ENCODE data around the gene NTMT1. TPM values are rescaled to one million over a fixed set of nuclear protein-coding genes. Genes with fewer than 3 reads are reported as not detected.

NTMT1 gene
- total and polyA plus RNA-seq, 4 experiments from 2014 or later: 45.0 to 55.1 (median 46.9) TPM

DNA sequence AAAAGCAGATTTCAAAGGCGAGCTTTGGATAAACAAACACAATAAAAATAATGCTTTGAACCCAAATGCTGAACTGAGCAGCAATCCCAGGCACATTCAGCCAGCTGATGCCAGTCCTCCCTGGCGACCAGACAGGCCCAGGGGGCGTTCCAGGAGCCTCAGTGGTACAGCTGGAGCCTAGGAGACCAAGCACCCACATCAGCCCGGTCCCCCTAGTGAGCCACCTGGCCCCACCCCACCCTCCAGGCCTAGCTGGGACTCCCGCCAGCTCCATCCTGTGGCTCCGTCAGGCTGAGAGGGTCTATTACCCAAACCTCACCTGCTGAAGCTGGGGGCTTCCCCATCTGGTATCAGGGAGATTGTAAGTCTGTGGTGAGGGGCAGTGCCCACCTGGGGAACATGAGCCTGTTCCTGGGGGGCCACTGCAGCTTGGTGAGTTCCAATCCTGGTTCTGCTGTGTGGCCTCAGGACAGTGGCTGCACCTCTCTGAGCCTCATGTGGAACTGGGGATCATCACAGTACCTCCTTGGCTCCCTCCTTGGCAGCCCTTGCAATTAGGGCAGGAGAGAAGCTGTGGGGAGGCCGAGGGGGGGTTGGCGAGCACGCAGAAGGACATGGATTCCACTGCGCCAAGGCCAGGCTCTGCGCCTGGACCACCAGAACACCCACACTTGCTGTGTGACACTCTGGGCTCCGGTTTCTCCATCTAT is 21.8 kb upstream of the NTMT1 start:
- Mint-ChIP-seq H3K9me3 (no peaks in the 10 kb centered on the region), H3K27me3 (no peaks in the 10 kb centered on the region), H3K27ac (peak overlapping the region in 5 of 7 donors; percentile 45 to 87 (median 62)), H3K4me1 (peaks cover 12 to 48% (median 33%) of the 10 kb centered on the region in 4 donors), H3K36me3 (no peaks in the 10 kb centered on the region), H3K4me3 (peak overlapping the region in 4 of 8 donors; percentile 43 to 63 (median 47))
- H3K9me3 ChIP-seq (ENCODE audit: control insufficient read depth in 1 of 2, low read length in 2 of 2): no peaks in the 10 kb centered on the region
- CTCF ChIA-PET (ENCODE audit: partially characterized antibody): interaction anchor here (1.4 to 2.5 kb wide), 4 partner anchors 430 to 472 kb away, joined by 3 to 19 read pairs (median 6); no protein-coding TSS in a partner anchor
- intact Hi-C loops (cut with micrococcal nuclease): no loop called here
- no peaks in the 10 kb centered on the region for H3K27me3 ChIP-seq (ENCODE audit: insufficient read depth, low read length)
- H3K4me1 ChIP-seq (ENCODE audit: insufficient read depth, low read length): peaks cover 28% of the 10 kb centered on the region
- no peak for DNase-seq
- no peak overlapping the region for H3K4me3 ChIP-seq (ENCODE audit: low read length in 2 of 2)
- no peak overlapping the region for H3K27ac ChIP-seq (ENCODE audit: low read depth, low read length)
- POLR2A ChIA-PET (ENCODE audit: partially characterized antibody): interaction anchor here (1.0 to 1.5 kb wide), 5 partner anchors 8 to 465 kb away, joined by 3 to 4 read pairs (median 4); partner anchors contain the start of gene IER5L
- H3K36me3 ChIP-seq (ENCODE audit: insufficient read depth, low read length): no peaks in the 10 kb centered on the region

DNA sequence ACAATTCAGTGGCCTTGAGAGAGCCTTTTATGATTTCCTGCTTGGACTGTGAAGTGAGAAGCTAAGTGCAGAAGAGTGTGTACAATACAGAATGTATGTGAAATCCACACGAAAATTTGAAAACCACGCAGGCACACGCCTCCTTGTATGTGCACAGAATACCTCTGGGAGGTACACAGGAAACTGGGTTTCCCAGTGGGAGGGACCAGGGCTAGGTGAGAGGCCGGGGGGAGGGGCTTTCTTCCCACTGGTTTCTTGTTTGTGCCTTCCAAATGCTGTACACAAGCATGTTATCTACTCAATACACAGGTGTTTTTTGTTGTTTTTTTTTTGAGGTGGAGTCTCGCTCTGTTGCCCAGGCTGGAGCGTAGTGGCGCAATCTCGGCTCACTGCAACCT is 21.2 kb upstream of the NTMT1 start:
- Histone ChIP-seq H3K27me3 (ENCODE audit: insufficient read depth, low read length) (no peaks in the 10 kb centered on the region), H3K27ac (ENCODE audit: low read depth, low read length) (no peak overlapping the region), H3K4me3 (ENCODE audit: low read length in 2 of 2) (no peak overlapping the region), H3K4me1 (ENCODE audit: insufficient read depth, low read length) (peaks cover 31% of the 10 kb centered on the region), H3K36me3 (ENCODE audit: insufficient read depth, low read length) (no peaks in the 10 kb centered on the region), H3K9me3 (ENCODE audit: control insufficient read depth in 1 of 2, low read length in 2 of 2) (no peaks in the 10 kb centered on the region)
- ChIA-PET CTCF (ENCODE audit: partially characterized antibody) (interaction anchor here (1.4 to 2.5 kb wide), 5 partner anchors 33 to 473 kb away, joined by 3 to 19 read pairs (median 4); no protein-coding TSS in a partner anchor), POLR2A (ENCODE audit: partially characterized antibody) (interaction anchor here (1.0 to 1.5 kb wide), 6 partner anchors 8 to 466 kb away, joined by 3 to 4 read pairs (median 4); partner anchors contain the start of gene IER5L)
- Mint-ChIP-seq H3K27me3 (no peaks in the 10 kb centered on the region), H3K4me1 (peaks cover 15 to 52% (median 35%) of the 10 kb centered on the region in 4 donors), H3K27ac (peak overlapping the region; percentile 45 to 87 (median 67)), H3K9me3 (no peaks in the 10 kb centered on the region), H3K4me3 (peak overlapping the region in 6 of 8 donors; percentile 39 to 63 (median 47)), H3K36me3 (no peaks in the 10 kb centered on the region)
- intact Hi-C loops (cut with micrococcal nuclease): no loop called here
- DNase-seq: no peak

DNA sequence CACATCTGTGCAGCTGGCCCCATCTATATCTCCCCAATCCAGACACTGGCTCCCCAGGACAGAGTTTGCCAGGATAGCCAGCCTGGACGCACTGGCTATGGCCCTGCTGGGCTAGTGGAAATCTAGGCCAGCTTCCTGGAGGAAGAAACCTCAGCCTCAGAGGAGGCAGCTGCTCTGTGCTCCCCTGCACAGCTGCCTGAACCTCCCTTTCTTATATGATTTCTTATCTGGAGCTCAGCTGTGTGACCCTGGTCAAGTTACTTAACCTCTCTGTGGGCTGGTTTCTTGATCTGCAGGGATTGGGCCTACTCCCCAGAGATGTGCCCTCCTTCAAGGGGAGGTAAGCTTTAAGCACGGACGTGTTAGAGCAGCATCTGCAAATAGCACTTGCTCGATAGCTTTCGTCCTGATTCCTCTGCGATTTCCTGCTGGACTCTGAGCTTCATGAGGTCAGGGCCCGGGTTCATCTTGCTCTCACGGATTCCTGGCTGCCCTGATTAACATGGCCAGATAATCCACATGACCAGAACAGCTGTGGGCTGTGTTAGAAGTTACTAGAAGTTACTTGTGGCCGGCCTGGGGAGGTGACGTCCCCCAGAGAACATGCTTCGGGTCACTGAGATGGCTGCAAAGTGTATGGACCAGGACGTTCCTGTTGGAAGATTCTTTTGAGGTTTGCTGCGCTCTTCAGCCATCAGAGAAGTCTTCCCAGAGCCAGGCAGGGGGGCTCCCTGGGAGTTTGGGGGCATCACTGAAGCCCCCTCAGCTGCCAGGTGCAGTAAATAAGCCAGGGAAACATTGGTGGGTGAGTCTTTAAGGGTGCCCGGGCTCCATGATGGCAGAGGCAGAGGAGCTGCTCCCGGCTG is 19.6 kb upstream of the NTMT1 start:
- intact Hi-C loops (cut with micrococcal nuclease): no loop called here
- H3K4me1 Mint-ChIP-seq: peaks cover 19 to 61% (median 43%) of the 10 kb centered on the region in 4 donors
- H3K9me3 Mint-ChIP-seq: no peaks in the 10 kb centered on the region
- H3K27me3 ChIP-seq (ENCODE audit: insufficient read depth, low read length): no peaks in the 10 kb centered on the region
- H3K36me3 Mint-ChIP-seq: no peaks in the 10 kb centered on the region
- no peaks in the 10 kb centered on the region for H3K36me3 ChIP-seq (ENCODE audit: insufficient read depth, low read length)
- H3K27me3 Mint-ChIP-seq: no peaks in the 10 kb centered on the region
- no peaks in the 10 kb centered on the region for H3K9me3 ChIP-seq (ENCODE audit: control insufficient read depth in 1 of 2, low read length in 2 of 2)
- no peak for DNase-seq
- H3K27ac Mint-ChIP-seq: peak overlapping the region in 6 of 7 donors; percentile 8 to 86 (median 47)
- peak overlapping the region in 1 of 8 donors; percentile 53 for H3K4me3 Mint-ChIP-seq
- peaks cover 41% of the 10 kb centered on the region for H3K4me1 ChIP-seq (ENCODE audit: insufficient read depth, low read length)
- H3K4me3 ChIP-seq (ENCODE audit: low read length in 2 of 2): no peak overlapping the region
- CTCF ChIA-PET (ENCODE audit: partially characterized antibody): interaction anchor here (0.8 to 2.5 kb wide), 10 partner anchors 10 to 475 kb away, joined by 3 to 19 read pairs (median 4); no protein-coding TSS in a partner anchor
- POLR2A ChIA-PET (ENCODE audit: partially characterized antibody): interaction anchor here (1.2 to 3.5 kb wide), 6 partner anchors 194 to 468 kb away, joined by 3 to 25 read pairs (median 4); partner anchors contain the start of gene IER5L
- H3K27ac ChIP-seq (ENCODE audit: low read depth, low read length): no peak overlapping the region

DNA sequence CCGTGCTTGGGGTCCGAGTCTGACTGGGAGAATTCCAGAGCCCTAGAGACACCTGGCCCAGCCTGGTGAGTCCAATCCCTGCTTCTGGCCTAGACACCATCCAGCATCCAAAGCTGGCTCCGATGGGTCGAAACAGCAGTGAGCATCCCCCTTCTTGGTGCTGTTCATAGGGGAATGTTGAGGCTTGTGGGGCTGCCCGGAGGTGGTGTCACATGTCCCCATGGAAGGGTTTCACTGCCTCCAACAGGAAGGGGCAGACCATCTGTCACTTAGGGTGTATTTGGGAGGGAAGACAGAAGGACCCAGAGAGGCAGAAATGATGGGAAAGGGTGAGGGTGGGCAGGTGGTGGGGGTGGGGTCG is 19.0 kb upstream of the NTMT1 start:
- Histone ChIP-seq H3K36me3 (ENCODE audit: insufficient read depth, low read length) (no peaks in the 10 kb centered on the region), H3K27me3 (ENCODE audit: insufficient read depth, low read length) (no peaks in the 10 kb centered on the region), H3K27ac (ENCODE audit: low read depth, low read length) (no peak overlapping the region), H3K9me3 (ENCODE audit: control insufficient read depth in 1 of 2, low read length in 2 of 2) (no peaks in the 10 kb centered on the region), H3K4me3 (ENCODE audit: low read length in 2 of 2) (no peak overlapping the region), H3K4me1 (ENCODE audit: insufficient read depth, low read length) (peaks cover 42% of the 10 kb centered on the region)
- Mint-ChIP-seq H3K36me3 (no peaks in the 10 kb centered on the region), H3K4me1 (peaks cover 20 to 61% (median 43%) of the 10 kb centered on the region in 4 donors), H3K27me3 (no peaks in the 10 kb centered on the region), H3K4me3 (peak overlapping the region in 1 of 8 donors; percentile 53), H3K27ac (peak overlapping the region in 6 of 7 donors; percentile 69 to 90 (median 83)), H3K9me3 (no peaks in the 10 kb centered on the region)
- intact Hi-C loops (cut with micrococcal nuclease): no loop called here
- ChIA-PET CTCF (ENCODE audit: partially characterized antibody) (interaction anchor here (0.8 to 2.5 kb wide), 6 partner anchors 15 to 475 kb away, joined by 3 to 19 read pairs (median 9); no protein-coding TSS in a partner anchor), POLR2A (ENCODE audit: partially characterized antibody) (interaction anchor here (1.2 to 3.5 kb wide), 6 partner anchors 9 to 469 kb away, joined by 3 to 25 read pairs (median 4); partner anchors contain the start of gene IER5L)
- DNase-seq: no peak

DNA sequence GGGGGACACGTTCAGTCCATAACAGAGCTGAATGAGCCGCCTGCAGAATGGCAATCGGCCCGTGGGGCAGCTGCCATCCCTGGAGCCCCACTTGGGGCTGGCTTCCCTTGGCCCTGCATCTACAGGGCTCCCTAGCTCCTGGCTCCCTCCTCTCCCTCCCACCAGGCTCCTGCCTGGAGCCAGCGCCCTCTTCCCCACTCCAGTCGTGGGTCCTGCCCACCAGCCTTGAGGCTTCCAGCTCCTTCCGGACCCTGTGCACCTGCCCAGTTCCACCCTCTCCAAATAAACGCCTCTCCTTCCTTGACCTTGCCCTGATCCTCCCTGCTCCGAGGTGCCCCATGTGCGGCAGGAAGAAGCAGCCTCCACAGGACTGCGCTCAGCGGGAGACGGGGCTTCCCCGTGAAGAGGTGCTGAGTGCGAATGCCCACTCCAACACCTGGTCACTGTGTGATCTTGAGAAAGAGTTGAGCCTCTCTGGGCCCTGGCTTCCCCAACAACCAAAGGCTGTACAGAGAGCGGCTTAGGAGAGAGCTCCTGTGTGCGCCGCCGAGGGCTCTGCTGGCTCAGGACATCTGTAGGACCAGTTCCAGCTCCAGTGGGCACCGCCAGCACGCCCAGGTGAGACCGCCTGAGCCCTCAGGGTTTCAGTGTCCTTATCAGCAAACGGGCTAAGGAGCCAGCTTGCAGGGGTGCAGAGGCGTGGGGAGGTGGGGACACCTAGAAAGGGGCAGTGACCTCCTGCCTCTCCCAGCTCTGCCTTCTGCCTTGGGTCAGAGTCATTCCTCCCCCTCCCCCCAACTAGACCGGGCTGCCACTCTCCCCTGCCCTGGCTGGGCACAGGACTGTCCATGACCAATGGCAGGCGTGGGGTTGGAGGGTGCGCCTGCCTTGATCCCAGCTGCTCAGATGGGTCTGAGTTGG is 17.1 kb upstream of the NTMT1 start:
- ChIA-PET POLR2A (ENCODE audit: partially characterized antibody) (interaction anchor here (0.5 to 4.1 kb wide), 15 partner anchors 11 to 469 kb away, joined by 3 to 42 read pairs (median 3); partner anchors contain the start of genes IER5L and NTMT1), CTCF (ENCODE audit: partially characterized antibody) (interaction anchor here (0.7 to 2.4 kb wide), 12 partner anchors 15 to 477 kb away, joined by 3 to 16 read pairs (median 4); partner anchors contain the start of gene NTMT1)
- no peaks in the 10 kb centered on the region for H3K9me3 ChIP-seq (ENCODE audit: control insufficient read depth in 1 of 2, low read length in 2 of 2)
- Mint-ChIP-seq H3K27ac (peak overlapping the region; percentile 64 to 90 (median 79)), H3K9me3 (no peaks in the 10 kb centered on the region), H3K27me3 (no peaks in the 10 kb centered on the region), H3K4me1 (peaks cover 20 to 56% (median 41%) of the 10 kb centered on the region in 4 donors), H3K4me3 (peak overlapping the region in 5 of 8 donors; percentile 2 to 54 (median 34)), H3K36me3 (no peaks in the 10 kb centered on the region)
- no peak overlapping the region for H3K4me3 ChIP-seq (ENCODE audit: low read length in 2 of 2)
- H3K27ac ChIP-seq (ENCODE audit: low read depth, low read length): peak overlapping the region; percentile 12
- intact Hi-C loops (cut with micrococcal nuclease): no loop called here
- peaks cover 36% of the 10 kb centered on the region for H3K4me1 ChIP-seq (ENCODE audit: insufficient read depth, low read length)
- no peaks in the 10 kb centered on the region for H3K27me3 ChIP-seq (ENCODE audit: insufficient read depth, low read length)
- no peak for DNase-seq
- H3K36me3 ChIP-seq (ENCODE audit: insufficient read depth, low read length): no peaks in the 10 kb centered on the region

All from CD4-positive, alpha-beta memory T cell (primary cell).